Measurements from ENCODE around the gene SYCN.

SYCN gene

GRCh38 chr19:39196860-39197562 lies 7.1 kb downstream of the SYCN start, which contains the start of gene NCCRP1:
Gene NCCRP1 (plus strand): TSS chr19:39196964. CDS start chr19:39196983, 19 bp downstream.
- Histone ChIP-seq H3K27ac (no peak within 1 kb of the TSS), H4K20me1 (ENCODE audit: insufficient read depth) (no peaks in the 10 kb centered on the region), H2AFZ (ENCODE audit: low read depth) (no peak within 1 kb of the TSS), H3K79me2 (ENCODE audit: insufficient read depth, low read depth) (no peaks in the 10 kb centered on the region), H3K9ac (no peak within 1 kb of the TSS), H3K36me3 (ENCODE audit: insufficient read depth) (no peaks in the 10 kb centered on the region), H3K27me3 (ENCODE audit: insufficient read depth, low read depth) (peaks cover 11% of the 10 kb centered on the region; the same call in 1 of the 2 replicates), H3K4me1 (ENCODE audit: low read depth, poor library complexity, severe bottlenecking) (no peaks in the 10 kb centered on the region), H3K4me3 (IDR thresholded peaks at IDR 0.05; ENCODE audit: insufficient read depth, low read depth, low read length) (no peak within 1 kb of the TSS), H3K4me2 (no peak within 1 kb of the TSS)
- TF ChIP-seq CTCF (conservative IDR thresholded peaks at IDR 0.05; ENCODE audit: low read depth, low read length), result no peak

- TF ChIP-seq CTCF (conservative IDR thresholded peaks at IDR 0.05; ENCODE audit: low read depth, low read length), result no peak
- Histone ChIP-seq H3K27me3 (ENCODE audit: insufficient read depth, low read depth) (peaks cover 11% of the 10 kb centered on the region; the same call in 1 of the 2 replicates), H3K4me3 (IDR thresholded peaks at IDR 0.05; ENCODE audit: insufficient read depth, low read depth, low read length) (no peak overlapping the region), H3K4me1 (ENCODE audit: low read depth, poor library complexity, severe bottlenecking) (no peaks in the 10 kb centered on the region), H3K27ac (no peak overlapping the region), H2AFZ (ENCODE audit: low read depth) (no peak overlapping the region), H4K20me1 (ENCODE audit: insufficient read depth) (no peaks in the 10 kb centered on the region), H3K36me3 (ENCODE audit: insufficient read depth) (no peaks in the 10 kb centered on the region), H3K79me2 (ENCODE audit: insufficient read depth, low read depth) (no peaks in the 10 kb centered on the region), H3K9ac (no peak overlapping the region), H3K4me2 (no peak overlapping the region)
These were observed 7.7 kb downstream of the SYCN start for GRCh38 chr19:39196320-39196719.

- Histone ChIP-seq H3K4me1 (ENCODE audit: low read depth, poor library complexity, severe bottlenecking) (no peaks in the 10 kb centered on the region), H3K4me3 (IDR thresholded peaks at IDR 0.05; ENCODE audit: insufficient read depth, low read depth, low read length) (no peak overlapping the region), H3K79me2 (ENCODE audit: insufficient read depth, low read depth) (no peaks in the 10 kb centered on the region), H3K9ac (no peak overlapping the region), H3K36me3 (ENCODE audit: insufficient read depth) (no peaks in the 10 kb centered on the region), H2AFZ (ENCODE audit: low read depth) (no peak overlapping the region), H3K27me3 (ENCODE audit: insufficient read depth, low read depth) (peaks cover 11% of the 10 kb centered on the region; the same call in 1 of the 2 replicates), H4K20me1 (ENCODE audit: insufficient read depth) (no peaks in the 10 kb centered on the region), H3K27ac (no peak overlapping the region), H3K4me2 (no peak overlapping the region)
- TF ChIP-seq CTCF (conservative IDR thresholded peaks at IDR 0.05; ENCODE audit: low read depth, low read length), result no peak
These were observed 8.3 kb downstream of the SYCN start for GRCh38 chr19:39195755-39196154.

- TF ChIP-seq CTCF (conservative IDR thresholded peaks at IDR 0.05; ENCODE audit: low read depth, low read length), result no peak
- Histone ChIP-seq H3K9ac (no peak overlapping the region), H4K20me1 (ENCODE audit: insufficient read depth) (no peaks in the 10 kb centered on the region), H3K4me1 (ENCODE audit: low read depth, poor library complexity, severe bottlenecking) (no peaks in the 10 kb centered on the region), H3K27ac (no peak overlapping the region), H2AFZ (ENCODE audit: low read depth) (no peak overlapping the region), H3K79me2 (ENCODE audit: insufficient read depth, low read depth) (no peaks in the 10 kb centered on the region), H3K4me2 (no peak overlapping the region), H3K36me3 (ENCODE audit: insufficient read depth) (no peaks in the 10 kb centered on the region), H3K4me3 (IDR thresholded peaks at IDR 0.05; ENCODE audit: insufficient read depth, low read depth, low read length) (no peak overlapping the region), H3K27me3 (ENCODE audit: insufficient read depth, low read depth) (peaks cover 11% of the 10 kb centered on the region; the same call in 1 of the 2 replicates)
These were observed 9.1 kb downstream of the SYCN start for GRCh38 chr19:39194832-39195542.

Measured in KMS-11 (cell line).